ENCODE measurements around the gene CALHM5.

The CALHM5 gene

GRCh38 chr6:116556065-116556464, 44.6 kb downstream of the CALHM5 start:
- DNase-seq, result no peak

GRCh38 chr6:116556814-116557415, 45.5 kb downstream of the CALHM5 start:
- no peak for DNase-seq

DNA sequence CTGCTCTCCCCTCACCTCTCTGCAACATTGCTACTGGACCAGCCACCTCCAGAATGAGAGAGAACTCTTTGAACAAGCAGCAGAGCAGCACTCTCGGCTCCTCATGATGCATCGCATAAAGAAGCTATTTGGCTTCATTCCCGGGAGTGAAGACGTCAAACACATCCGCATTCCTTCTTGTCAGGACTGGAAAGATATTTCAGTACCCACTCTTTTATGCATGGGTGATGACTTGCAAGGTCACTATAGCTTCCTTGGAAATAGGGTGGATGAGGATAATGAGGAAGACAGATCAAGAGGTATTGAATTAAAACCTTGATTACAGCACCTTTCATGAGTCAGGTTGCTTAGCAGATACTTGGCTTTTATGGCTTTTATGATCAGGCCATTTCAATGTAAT, 46.5 kb downstream of the CALHM5 start:
- DNase-seq, result no peak

- DNase-seq, result no peak
Observed at GRCh38 chr6:116560130-116560529, 48.7 kb downstream of the CALHM5 start.

- DNase-seq, result peak; percentile 45
Observed at GRCh38 chr6:116561377-116562018, 50.1 kb downstream of the CALHM5 start.

GRCh38 chr6:116562019-116562403, 50.6 kb downstream of the CALHM5 start:
- DNase-seq, result no peak

- no peak for DNase-seq
Observed at GRCh38 chr6:116562614-116563013, 51.2 kb downstream of the CALHM5 start.

- no peak for DNase-seq
Observed at GRCh38 chr6:116563830-116564229, 52.4 kb downstream of the CALHM5 start.

GRCh38 chr6:116564311-116564710, 52.9 kb downstream of the CALHM5 start:
- no peak for DNase-seq

DNA sequence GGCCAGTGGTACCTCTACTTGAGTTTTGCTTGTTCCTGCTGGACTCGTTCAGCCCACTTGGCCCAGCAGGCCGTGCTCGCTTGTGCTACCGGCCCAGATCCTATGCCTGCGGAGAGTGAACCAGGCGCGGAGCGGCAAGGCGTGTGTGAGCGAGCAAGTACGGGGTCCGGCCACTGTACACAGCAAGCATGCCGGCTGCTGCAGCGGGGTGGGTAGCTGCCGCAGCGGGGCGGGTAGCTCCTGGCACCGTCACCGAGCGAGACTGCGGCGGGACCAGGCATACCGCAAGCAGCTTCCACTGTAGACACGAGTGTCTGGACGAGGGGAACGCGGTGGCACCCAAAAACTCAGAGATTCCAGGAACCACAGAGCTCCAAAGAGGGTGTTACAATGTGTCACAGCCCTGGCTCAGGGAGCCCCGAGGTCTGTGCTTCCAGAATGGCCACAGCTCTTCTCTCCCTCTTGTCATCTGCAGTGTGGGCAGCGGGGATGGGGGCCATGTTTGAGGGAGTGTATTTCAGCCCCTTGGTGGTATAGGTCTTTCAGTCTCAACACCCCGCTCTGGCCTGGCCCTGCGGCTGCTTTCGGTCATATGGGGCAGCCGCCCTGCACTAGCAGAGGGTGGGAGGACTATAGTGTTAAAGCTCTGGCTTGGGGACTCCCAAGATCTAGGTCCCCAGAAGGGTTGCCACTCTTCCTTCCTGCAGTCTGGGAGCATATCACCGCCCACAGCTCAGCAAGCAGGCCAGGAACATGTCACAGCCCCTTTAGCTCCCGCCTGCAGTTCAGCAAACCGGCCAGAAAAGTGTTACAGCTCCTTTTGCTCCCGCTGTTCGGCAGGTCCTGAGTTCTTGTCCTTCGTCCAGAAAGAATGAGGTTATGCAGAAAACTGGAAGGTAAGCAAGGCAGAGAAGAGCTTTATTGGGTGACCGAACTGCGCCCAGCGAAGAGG, 53.8 kb downstream of the CALHM5 start:
- DNase-seq, result no peak

DNA sequence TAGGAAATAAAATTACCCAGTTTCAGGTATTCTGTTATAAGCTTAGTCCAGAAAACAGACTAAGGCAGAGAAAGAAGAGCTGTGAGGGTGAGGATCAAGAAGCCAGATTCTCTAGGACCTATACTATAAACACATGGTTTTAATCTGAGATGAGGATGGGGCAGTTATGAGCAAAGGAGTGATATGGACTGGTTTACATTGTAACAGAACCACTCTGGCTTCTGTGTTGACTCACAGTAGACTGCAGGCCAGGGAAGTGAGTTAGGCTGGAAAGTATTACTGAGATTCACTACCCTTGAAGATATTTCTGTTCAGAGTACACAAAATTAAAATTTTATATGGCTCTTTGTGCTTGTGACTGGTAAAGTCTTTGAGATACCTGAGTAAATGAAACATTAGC, 56.7 kb downstream of the CALHM5 start:
- DNase-seq, result no peak

DNA sequence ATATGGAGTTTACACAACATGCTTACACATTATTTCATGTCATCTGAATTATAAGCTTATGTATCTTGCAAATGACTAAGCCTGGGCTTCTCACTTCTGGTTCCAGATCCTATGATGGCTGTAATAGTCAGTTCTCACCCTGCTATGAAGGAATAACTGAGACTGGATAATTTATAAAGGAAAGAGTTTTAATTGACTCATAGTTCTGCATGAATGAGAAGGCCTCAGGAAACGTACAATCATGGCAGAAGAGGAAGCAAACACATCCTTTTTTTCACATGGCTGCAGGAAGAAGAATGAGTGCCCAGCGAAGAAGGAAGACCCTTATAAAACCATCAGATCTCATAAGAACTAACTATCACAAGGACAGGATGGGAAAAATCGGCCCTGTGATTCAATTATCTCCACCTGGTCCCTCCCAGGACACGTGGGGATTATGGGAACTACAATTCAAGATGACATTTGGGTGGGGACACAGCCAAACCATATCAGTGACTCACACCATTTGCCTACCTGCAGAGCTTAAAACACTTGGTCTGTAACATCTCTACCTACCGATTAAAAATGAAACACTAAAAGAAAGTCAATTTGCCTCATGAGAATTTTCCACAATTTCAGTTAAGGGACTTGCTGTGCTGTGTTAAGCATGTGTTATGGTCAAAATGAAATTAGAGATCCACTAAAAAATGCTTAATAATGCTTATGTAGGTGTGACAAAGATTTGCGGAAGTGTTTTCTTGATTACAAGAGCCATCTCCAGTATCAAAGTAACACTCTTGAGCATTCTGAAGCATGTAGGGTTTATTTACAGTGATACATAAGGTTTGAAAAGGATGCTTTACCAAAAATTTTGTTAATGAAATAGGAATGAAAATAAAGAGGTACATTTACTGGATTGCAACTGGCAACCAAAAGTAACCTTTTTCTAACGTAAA, 57.6 kb downstream of the CALHM5 start:
- DNase-seq, result no peak

DNA sequence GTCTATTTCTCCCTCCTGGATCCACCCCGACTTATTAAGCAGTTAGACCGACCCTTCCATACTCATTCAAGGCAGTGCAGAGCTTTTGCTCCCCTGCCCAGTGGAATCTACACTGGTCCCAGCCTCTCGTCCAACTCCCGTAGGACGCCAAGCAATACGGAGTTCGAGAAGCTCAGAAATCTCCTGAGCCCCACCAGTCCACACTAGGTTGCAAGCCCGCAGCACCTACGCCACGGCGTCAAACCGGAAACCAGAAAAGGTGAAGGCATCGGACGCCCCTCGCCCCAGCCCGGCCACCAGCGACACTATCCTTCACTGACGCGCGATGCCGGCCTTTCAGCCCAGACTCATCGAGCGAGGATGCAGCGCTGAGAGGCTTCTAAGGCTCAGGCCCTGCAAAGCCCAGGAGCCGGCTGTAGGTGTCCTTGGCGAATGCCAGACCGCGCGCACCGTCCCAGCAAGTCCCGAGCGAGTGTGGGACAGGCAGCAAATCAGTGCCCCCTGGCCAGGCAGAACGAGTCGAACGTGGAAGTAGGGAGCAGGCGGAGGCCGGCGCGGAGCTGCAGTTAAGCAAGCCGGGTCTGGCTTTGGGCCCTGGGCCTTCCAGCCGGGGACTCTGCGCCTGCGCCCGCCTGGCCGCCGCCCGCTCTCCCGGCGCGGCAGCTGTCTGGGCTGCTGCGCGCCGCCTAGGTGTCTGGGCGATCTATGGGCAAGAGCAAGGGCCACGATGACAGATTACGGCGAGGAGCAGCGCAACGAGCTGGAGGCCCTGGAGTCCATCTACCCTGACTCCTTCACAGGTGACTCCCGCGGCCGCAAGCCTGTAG, 59.6 kb downstream of the CALHM5 start, which contains the start of gene RWDD1:
TSS of gene RWDD1 (plus strand) at position 649 of the 827 bp plus-strand sequence. CDS start at position 728, 79 bp downstream.
- DNase-seq, result peak; percentile 93

DNA sequence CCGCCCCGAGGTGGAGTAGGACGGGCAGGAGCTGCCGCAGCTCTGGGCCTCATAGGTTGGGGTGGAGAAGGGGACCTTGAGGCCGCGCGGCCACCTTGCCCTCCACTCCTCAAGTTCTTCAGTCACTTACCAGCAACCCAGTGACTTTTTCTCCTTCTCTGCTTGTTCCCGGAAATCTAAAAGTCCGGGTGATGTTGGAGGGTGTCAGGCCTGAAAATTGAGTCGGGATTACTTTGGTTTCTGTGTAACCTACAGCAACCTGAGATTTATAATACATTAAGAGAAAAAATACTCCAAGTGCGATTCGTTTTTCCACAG, 60.2 kb downstream of the CALHM5 start:
- DNase-seq, result no peak

GRCh38 chr6:116572162-116572561, 60.7 kb downstream of the CALHM5 start:
- DNase-seq, result no peak
